Measurements from ENCODE around the gene GPR55.

Gene GPR55

DNA sequence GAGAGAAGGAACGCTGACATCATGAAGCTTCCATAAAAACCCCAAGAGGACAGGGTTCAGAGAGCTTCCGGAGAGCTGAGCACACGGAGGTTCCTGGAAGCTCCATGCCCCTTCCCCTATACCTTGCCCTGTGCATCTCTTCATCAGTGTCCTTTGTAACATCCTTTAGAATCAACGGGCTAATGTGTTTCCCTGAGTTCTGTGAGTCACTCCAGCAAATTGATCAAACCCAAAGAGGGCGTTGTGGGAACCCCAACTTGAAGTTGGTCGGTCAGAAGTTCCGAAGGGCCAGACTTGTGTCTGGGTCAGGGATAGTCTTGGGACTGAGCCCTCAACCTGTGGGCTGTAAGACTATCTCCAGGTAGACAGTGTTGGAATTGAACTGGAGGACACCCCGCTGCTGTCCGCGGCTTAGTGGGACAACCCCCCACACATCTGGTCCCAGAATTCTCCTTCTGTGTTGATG lies 25.9 kb upstream of the GPR55 start (continued):
- TF ChIP-seq SALL2 (tag by site-specific recombination; IDR thresholded peaks at IDR 0.05; ENCODE audit: borderline replicate concordance) (no peak), ZBTB17 (tag by site-specific recombination; IDR thresholded peaks at IDR 0.05) (no peak), ZNF292 (tag by site-specific recombination; IDR thresholded peaks at IDR 0.05; ENCODE audit: borderline replicate concordance, low read depth) (no peak), SP2 (tag by site-specific recombination; IDR thresholded peaks at IDR 0.05) (no peak)
- TF ChIP-seq, protein P1, sequence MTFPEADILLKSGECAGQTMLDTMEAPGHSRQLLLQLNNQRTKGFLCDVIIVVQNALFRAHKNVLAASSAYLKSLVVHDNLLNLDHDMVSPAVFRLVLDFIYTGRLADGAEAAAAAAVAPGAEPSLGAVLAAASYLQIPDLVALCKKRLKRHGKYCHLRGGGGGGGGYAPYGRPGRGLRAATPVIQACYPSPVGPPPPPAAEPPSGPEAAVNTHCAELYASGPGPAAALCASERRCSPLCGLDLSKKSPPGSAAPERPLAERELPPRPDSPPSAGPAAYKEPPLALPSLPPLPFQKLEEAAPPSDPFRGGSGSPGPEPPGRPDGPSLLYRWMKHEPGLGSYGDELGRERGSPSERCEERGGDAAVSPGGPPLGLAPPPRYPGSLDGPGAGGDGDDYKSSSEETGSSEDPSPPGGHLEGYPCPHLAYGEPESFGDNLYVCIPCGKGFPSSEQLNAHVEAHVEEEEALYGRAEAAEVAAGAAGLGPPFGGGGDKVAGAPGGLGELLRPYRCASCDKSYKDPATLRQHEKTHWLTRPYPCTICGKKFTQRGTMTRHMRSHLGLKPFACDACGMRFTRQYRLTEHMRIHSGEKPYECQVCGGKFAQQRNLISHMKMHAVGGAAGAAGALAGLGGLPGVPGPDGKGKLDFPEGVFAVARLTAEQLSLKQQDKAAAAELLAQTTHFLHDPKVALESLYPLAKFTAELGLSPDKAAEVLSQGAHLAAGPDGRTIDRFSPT (tag by site-specific recombination; IDR thresholded peaks at IDR 0.05): no peak

DNA sequence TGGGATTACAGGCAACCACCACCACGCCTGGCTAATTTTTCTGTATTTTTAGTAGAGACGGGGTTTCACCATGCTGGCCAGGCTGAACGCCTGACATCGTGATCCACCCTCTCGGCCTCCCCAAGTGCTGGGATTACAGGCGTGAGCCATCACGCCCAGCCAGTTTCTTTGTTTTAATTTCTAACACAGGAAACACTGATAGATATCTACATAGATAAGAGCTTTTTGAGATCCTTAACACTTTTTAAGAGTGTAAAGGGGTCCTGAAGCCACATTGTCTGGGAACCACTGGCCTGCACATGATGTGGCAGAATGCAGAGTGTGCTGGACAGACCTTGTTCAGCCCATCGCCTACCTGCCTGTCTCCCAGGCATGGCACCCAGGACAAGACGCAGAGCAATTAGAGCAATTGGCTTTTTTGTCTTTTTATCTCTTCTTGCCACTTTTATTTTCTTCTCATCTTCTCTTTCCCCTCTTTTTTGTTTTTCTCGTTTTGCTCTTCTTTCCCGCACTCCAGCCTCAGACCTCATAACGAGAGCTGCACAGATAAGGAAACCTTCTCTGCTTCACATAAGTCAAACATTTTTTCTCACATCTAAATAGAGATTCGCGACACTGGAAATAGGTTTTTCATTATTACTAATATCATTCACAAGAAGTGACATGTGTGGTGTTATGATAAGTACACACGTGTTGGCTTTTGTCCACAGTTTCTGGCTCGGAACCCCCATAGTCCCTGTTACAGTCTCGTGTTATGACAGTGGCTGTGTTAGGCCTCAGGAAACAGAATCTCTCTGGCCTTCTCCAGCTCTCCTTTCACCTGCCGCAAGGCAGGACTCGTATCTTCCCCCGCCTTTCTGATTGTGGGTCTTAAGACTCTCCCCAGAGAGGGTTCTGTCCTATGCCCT lies 25.2 kb upstream of the GPR55 start:
- no peaks in the 10 kb centered on the region for H3K4me1 ChIP-seq (ENCODE audit: control insufficient read depth, insufficient read depth, low read length)
- no peak overlapping the region for H3K4me3 ChIP-seq (ENCODE audit: low read depth, low read length)
- CTCF ChIA-PET: interaction anchor here (0.6 to 0.8 kb wide), 3 partner anchors 49 to 534 kb away, joined by 3 to 7 read pairs (median 3); no protein-coding TSS in a partner anchor

DNA sequence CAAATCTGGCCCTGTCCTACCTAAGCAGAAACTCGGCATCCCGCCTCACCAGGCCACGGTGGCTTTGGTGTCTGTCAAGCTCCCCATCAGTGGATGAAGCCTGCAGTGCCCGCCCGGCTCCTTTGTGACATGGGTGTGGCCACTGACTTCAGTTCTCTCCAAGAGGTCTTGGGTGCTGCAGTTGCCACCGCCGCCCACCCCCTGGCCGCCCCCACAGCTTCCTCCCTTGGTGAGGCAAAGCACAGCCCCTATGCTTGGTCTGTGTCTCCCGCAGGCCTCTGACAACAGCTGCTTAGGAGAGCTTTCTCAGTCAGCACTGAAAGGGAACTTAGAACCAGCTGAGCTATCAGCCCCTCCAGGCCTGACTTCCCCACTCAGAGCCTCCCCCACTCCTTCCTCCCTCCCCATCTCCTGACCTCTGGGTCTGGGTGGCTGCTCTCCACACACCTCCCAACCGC lies 22.9 kb upstream of the GPR55 start:
- Histone ChIP-seq H3K4me3 (ENCODE audit: low read depth, low read length) (no peak overlapping the region), H3K4me1 (ENCODE audit: control insufficient read depth, insufficient read depth, low read length) (no peaks in the 10 kb centered on the region), H3K9me3 (ENCODE audit: control insufficient read depth, insufficient read depth, low read depth, low read length) (no peaks in the 10 kb centered on the region), H3K27ac (ENCODE audit: extremely low read depth, low read depth, low read length) (no peak overlapping the region), H3K36me3 (ENCODE audit: control insufficient read depth in 2 of 2, insufficient read depth in 1 of 2, low read length in 2 of 2) (no peaks in the 10 kb centered on the region)
- TF ChIP-seq ZNF146 (tag by site-specific recombination; IDR thresholded peaks at IDR 0.05) (no peak), ZFHX2 (tag by site-specific recombination; conservative IDR thresholded peaks at IDR 0.05) (0 out of 2 replicates have a peak, but pooled peaks have one; percentile 14), ZNF654 (tag by site-specific recombination; IDR thresholded peaks at IDR 0.05; ENCODE audit: low read depth) (no peak), ZNF138 (tag by site-specific recombination; IDR thresholded peaks at IDR 0.05; ENCODE audit: borderline replicate concordance) (no peak), ZNF76 (tag by site-specific recombination; IDR thresholded peaks at IDR 0.05; ENCODE audit: borderline replicate concordance, low read depth) (no peak), ZNF792 (tag by site-specific recombination; IDR thresholded peaks at IDR 0.05) (no peak), EGR2 (tag by site-specific recombination; IDR thresholded peaks at IDR 0.05; ENCODE audit: low read depth) (peak; percentile 48; the same call in 1 of the 2 replicates), MYNN (tag by site-specific recombination; IDR thresholded peaks at IDR 0.05; ENCODE audit: borderline replicate concordance) (no peak), ZNF211 (tag by site-specific recombination; IDR thresholded peaks at IDR 0.05; ENCODE audit: low read depth) (no peak), ZBTB20 (tag by site-specific recombination; IDR thresholded peaks at IDR 0.05) (no peak)
- TF ChIP-seq, protein P2, sequence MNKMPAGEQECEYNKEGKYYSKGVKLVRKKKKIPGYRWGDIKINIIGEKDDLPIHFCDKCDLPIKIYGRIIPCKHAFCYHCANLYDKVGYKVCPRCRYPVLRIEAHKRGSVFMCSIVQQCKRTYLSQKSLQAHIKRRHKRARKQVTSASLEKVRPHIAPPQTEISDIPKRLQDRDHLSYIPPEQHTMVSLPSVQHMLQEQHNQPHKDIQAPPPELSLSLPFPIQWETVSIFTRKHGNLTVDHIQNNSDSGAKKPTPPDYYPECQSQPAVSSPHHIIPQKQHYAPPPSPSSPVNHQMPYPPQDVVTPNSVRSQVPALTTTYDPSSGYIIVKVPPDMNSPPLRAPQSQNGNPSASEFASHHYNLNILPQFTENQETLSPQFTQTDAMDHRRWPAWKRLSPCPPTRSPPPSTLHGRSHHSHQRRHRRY (tag by site-specific recombination; IDR thresholded peaks at IDR 0.05): no peak
- TF ChIP-seq, protein P3, sequence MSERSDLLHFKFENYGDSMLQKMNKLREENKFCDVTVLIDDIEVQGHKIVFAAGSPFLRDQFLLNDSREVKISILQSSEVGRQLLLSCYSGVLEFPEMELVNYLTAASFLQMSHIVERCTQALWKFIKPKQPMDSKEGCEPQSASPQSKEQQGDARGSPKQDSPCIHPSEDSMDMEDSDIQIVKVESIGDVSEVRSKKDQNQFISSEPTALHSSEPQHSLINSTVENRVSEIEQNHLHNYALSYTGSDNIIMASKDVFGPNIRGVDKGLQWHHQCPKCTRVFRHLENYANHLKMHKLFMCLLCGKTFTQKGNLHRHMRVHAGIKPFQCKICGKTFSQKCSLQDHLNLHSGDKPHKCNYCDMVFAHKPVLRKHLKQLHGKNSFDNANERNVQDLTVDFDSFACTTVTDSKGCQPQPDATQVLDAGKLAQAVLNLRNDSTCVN (tag by site-specific recombination; optimal IDR thresholded peaks at IDR 0.05): no peak
- ChIA-PET POLR2A (no interaction called here), CTCF (interaction anchor here (1.1 kb wide), 1 partner anchor 66 kb away, joined by 6 read pairs; no protein-coding TSS in a partner anchor)

More for the DNA sequence above, 25.2 kb upstream of the GPR55 start:
- Histone ChIP-seq H3K9me3 (ENCODE audit: control insufficient read depth, insufficient read depth, low read depth, low read length) (no peaks in the 10 kb centered on the region), H3K36me3 (ENCODE audit: control insufficient read depth in 2 of 2, insufficient read depth in 1 of 2, low read length in 2 of 2) (no peaks in the 10 kb centered on the region), H3K27ac (ENCODE audit: extremely low read depth, low read depth, low read length) (no peak overlapping the region)
- TF ChIP-seq ZNF747 (tag by site-specific recombination; IDR thresholded peaks at IDR 0.05) (no peak), ZEB2 (tag by site-specific recombination; IDR thresholded peaks at IDR 0.05) (no peak), ZNF558 (tag by site-specific recombination; IDR thresholded peaks at IDR 0.05) (no peak)
- TF ChIP-seq, protein P4, sequence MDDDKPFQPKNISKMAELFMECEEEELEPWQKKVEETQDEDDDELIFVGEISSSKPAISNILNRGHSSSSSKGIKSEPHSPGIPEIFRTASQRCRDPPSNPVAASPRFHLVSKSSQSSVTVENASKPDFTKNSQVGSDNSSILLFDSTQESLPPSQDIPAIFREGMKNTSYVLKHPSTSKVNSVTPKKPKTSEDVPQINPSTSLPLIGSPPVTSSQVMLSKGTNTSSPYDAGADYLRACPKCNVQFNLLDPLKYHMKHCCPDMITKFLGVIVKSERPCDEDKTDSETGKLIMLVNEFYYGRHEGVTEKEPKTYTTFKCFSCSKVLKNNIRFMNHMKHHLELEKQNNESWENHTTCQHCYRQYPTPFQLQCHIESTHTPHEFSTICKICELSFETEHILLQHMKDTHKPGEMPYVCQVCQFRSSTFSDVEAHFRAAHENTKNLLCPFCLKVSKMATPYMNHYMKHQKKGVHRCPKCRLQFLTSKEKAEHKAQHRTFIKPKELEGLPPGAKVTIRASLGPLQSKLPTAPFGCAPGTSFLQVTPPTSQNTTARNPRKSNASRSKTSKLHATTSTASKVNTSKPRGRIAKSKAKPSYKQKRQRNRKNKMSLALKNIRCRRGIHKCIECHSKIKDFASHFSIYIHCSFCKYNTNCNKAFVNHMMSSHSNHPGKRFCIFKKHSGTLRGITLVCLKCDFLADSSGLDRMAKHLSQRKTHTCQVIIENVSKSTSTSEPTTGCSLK (tag by site-specific recombination; IDR thresholded peaks at IDR 0.05): no peak
- TF ChIP-seq, protein P5, sequence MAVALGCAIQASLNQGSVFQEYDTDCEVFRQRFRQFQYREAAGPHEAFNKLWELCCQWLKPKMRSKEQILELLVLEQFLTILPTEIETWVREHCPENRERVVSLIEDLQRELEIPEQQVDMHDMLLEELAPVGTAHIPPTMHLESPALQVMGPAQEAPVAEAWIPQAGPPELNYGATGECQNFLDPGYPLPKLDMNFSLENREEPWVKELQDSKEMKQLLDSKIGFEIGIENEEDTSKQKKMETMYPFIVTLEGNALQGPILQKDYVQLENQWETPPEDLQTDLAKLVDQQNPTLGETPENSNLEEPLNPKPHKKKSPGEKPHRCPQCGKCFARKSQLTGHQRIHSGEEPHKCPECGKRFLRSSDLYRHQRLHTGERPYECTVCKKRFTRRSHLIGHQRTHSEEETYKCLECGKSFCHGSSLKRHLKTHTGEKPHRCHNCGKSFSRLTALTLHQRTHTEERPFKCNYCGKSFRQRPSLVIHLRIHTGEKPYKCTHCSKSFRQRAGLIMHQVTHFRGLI (tag by site-specific recombination; IDR thresholded peaks at IDR 0.05): no peak
- POLR2A ChIA-PET: no interaction called here
